Trophoblast cell (in vitro differentiated cells and primary cell): ENCODE data around the gene SKIC2.

Experiments
- DNase-seq, 2 donors: peaks; one replicate each; pipeline ENCODE4 v3.0.0-alpha.2; 2016
- H2AFZ ChIP-seq: 2 replicates; pipeline ENCODE4 v1.6.1; 2013; ENCODE audit warnings: low read length, moderate library complexity, mild to moderate bottlenecking; ENCODE audit not compliant: insufficient read depth, poor library complexity
- H2AK5ac ChIP-seq: 2 replicates; pipeline ENCODE4 v1.6.1; 2013; ENCODE audit warnings: mild to moderate bottlenecking, low read length
- H2BK120ac ChIP-seq: 2 replicates; pipeline ENCODE4 v1.6.1; 2013; ENCODE audit warnings: low read length, mild to moderate bottlenecking, moderate library complexity; ENCODE audit not compliant: insufficient read depth, poor library complexity
- H2BK12ac ChIP-seq: 2 replicates; pipeline ENCODE4 v1.6.1; 2013; ENCODE audit warnings: mild to moderate bottlenecking, low read length, moderate library complexity
- H2BK5ac ChIP-seq: 2 replicates; pipeline ENCODE4 v1.6.1; 2013; ENCODE audit warnings: low read length, low read depth, moderate library complexity, mild to moderate bottlenecking; ENCODE audit not compliant: poor library complexity
- H3K14ac ChIP-seq: 2 replicates; pipeline ENCODE4 v1.6.1; 2013; ENCODE audit warnings: mild to moderate bottlenecking, low read length
- H3K18ac ChIP-seq: 2 replicates; pipeline ENCODE4 v1.6.1; 2013; ENCODE audit warnings: mild to moderate bottlenecking, low read length
- H3K23ac ChIP-seq: 2 replicates; pipeline ENCODE4 v1.6.1; 2013; ENCODE audit warnings: low read length
- H3K27ac ChIP-seq: 2 replicates; pipeline ENCODE4 v1.5.1; 2013; ENCODE audit warnings: low read depth, mild to moderate bottlenecking, inconsistent platforms, low read length, moderate library complexity
- H3K27me3 ChIP-seq: 2 replicates; pipeline ENCODE4 v1.6.1; 2013; ENCODE audit warnings: inconsistent platforms, mild to moderate bottlenecking, low read length, moderate library complexity; ENCODE audit not compliant: insufficient read depth
- H3K36me3 ChIP-seq, 2 experiments: 1 replicate in 1 of 2; 2 replicates in 1 of 2; pipeline ENCODE4 v1.6.1; 2013; ENCODE audit warnings: low read length in 2 of 2, mild to moderate bottlenecking in 2 of 2, moderate library complexity in 1 of 2; ENCODE audit not compliant: insufficient read depth in 2 of 2, control insufficient read depth in 1 of 2
- H3K4ac ChIP-seq: 2 replicates; pipeline ENCODE4 v1.6.1; 2013; ENCODE audit warnings: low read depth, mild to moderate bottlenecking, low read length, moderate library complexity
- H3K4me1 ChIP-seq, 2 experiments: 1 replicate in 1 of 2; 2 replicates in 1 of 2; pipeline ENCODE4 v1.6.1; 2013; ENCODE audit warnings: low read length in 2 of 2, mild to moderate bottlenecking in 2 of 2, moderate library complexity in 1 of 2; ENCODE audit not compliant: insufficient read depth in 2 of 2, control insufficient read depth in 1 of 2
- H3K4me2 ChIP-seq: 2 replicates; pipeline ENCODE4 v1.6.1; 2013; ENCODE audit warnings: inconsistent platforms, mild to moderate bottlenecking, low read length, moderate library complexity
- H3K4me3 ChIP-seq: 2 replicates; pipeline ENCODE4 v1.5.1; 2013; ENCODE audit warnings: mild to moderate bottlenecking, low read depth, low read length, inconsistent platforms
- H3K79me1 ChIP-seq: one replicate; pipeline ENCODE4 v1.6.1; 2013; ENCODE audit warnings: low read length
- H3K79me2 ChIP-seq: 2 replicates; pipeline ENCODE4 v1.6.1; 2013; ENCODE audit warnings: low read length, mild to moderate bottlenecking; ENCODE audit not compliant: control insufficient read depth, insufficient read depth, poor library complexity
- H3K9ac ChIP-seq: 2 replicates; pipeline ENCODE4 v1.6.1; 2013; ENCODE audit warnings: mild to moderate bottlenecking, low read length
- H3K9me3 ChIP-seq: 2 replicates; pipeline ENCODE4 v1.6.1; 2013; ENCODE audit warnings: low read depth, mild to moderate bottlenecking, control low read depth, inconsistent platforms, low read length; ENCODE audit not compliant: insufficient read depth
- H4K12ac ChIP-seq: 2 replicates; pipeline ENCODE4 v1.6.1; 2013; ENCODE audit warnings: low read depth, mild to moderate bottlenecking, low read length, moderate library complexity
- H4K8ac ChIP-seq: 2 replicates; pipeline ENCODE4 v1.6.1; 2013; ENCODE audit warnings: low read depth, mild to moderate bottlenecking, low read length, moderate library complexity
- H4K91ac ChIP-seq: one replicate; pipeline ENCODE4 v1.6.1; 2013; ENCODE audit warnings: low read depth, mild to moderate bottlenecking, low read length, moderate library complexity
- WGBS: extraction: QIAGEN DNeasy Blood & Tissue Kit; methylation state at CpG from one replicate; pipeline ENCODE4 v1.1.7; 2013; ENCODE audit warnings: missing lambda C conversion rate; ENCODE audit not compliant: insufficient read length, insufficient coverage; ENCODE audit errors: extremely low coverage; 5-methylcytosine and 5-hydroxymethylcytosine counted together

SKIC2 gene

GRCh38 chr6:31935823-31936222 lies 23.2 kb upstream of the SKIC2 start:
- Histone ChIP-seq H2AFZ (no peak overlapping the region), H4K12ac (no peak overlapping the region), H3K9ac (no peak overlapping the region), H4K8ac (no peak overlapping the region), H2BK5ac (no peak overlapping the region), H3K23ac (no peak overlapping the region), H3K9me3 (no peaks in the 10 kb centered on the region), H3K36me3 (no peaks in the 10 kb centered on the region), H3K79me1 (no peaks in the 10 kb centered on the region), H2BK12ac (no peak overlapping the region), H3K79me2 (no peaks in the 10 kb centered on the region), H2BK120ac (no peak overlapping the region), H3K14ac (no peak overlapping the region), H3K4me3 (no peak overlapping the region), H3K4ac (no peak overlapping the region), H2AK5ac (no peak overlapping the region), H3K27ac (no peak overlapping the region), H3K4me1 (no peaks in the 10 kb centered on the region), H3K18ac (no peak overlapping the region), H4K91ac (no peak overlapping the region), H3K4me2 (no peak overlapping the region), H3K27me3 (no peaks in the 10 kb centered on the region)
- DNase-seq: no peak
- WGBS: no CpG with 5 or more reads among the region's 9 CpGs

- Histone ChIP-seq H3K79me2 (no peaks in the 10 kb centered on the region), H2BK5ac (no peak overlapping the region), H2BK12ac (no peak overlapping the region), H2BK120ac (no peak overlapping the region), H4K12ac (no peak overlapping the region), H3K14ac (no peak overlapping the region), H2AK5ac (no peak overlapping the region), H3K18ac (no peak overlapping the region), H3K4me3 (no peak overlapping the region), H3K4me1 (no peaks in the 10 kb centered on the region), H3K79me1 (no peaks in the 10 kb centered on the region), H3K36me3 (no peaks in the 10 kb centered on the region), H3K9ac (no peak overlapping the region), H3K27ac (no peak overlapping the region), H4K91ac (no peak overlapping the region), H3K23ac (no peak overlapping the region), H2AFZ (no peak overlapping the region), H3K4ac (no peak overlapping the region), H4K8ac (no peak overlapping the region), H3K9me3 (peaks cover 7% of the 10 kb centered on the region), H3K4me2 (no peak overlapping the region), H3K27me3 (no peaks in the 10 kb centered on the region)
- no peak for DNase-seq
- WGBS: no CpG with 5 or more reads among the region's 6 CpGs
These were observed 18.7 kb upstream of the SKIC2 start for GRCh38 chr6:31940256-31940664.

GRCh38 chr6:31943742-31944141 lies 15.2 kb upstream of the SKIC2 start:
- Histone ChIP-seq H3K27ac (no peak overlapping the region), H3K4me2 (no peak overlapping the region)
- WGBS: no CpG with 5 or more reads among the region's 3 CpGs

GRCh38 chr6:31945154-31945506 lies 13.8 kb upstream of the SKIC2 start:
- Histone ChIP-seq H3K4me2 (no peak overlapping the region), H3K9me3 (peaks cover 8% of the 10 kb centered on the region), H3K23ac (no peak overlapping the region), H3K79me1 (peaks cover 4% of the 10 kb centered on the region), H3K4ac (no peak overlapping the region), H3K79me2 (no peaks in the 10 kb centered on the region), H2BK5ac (no peak overlapping the region), H3K4me3 (no peak overlapping the region), H3K27me3 (no peaks in the 10 kb centered on the region), H3K18ac (no peak overlapping the region), H3K9ac (no peak overlapping the region), H2AK5ac (no peak overlapping the region), H4K12ac (no peak overlapping the region), H4K91ac (no peak overlapping the region), H4K8ac (no peak overlapping the region), H2AFZ (no peak overlapping the region), H3K14ac (no peak overlapping the region), H2BK12ac (no peak overlapping the region), H3K36me3 (peaks cover 0 to under 1% of the 10 kb centered on the region in 2 experiments), H3K27ac (no peak overlapping the region), H3K4me1 (peaks cover 0 to 2% of the 10 kb centered on the region in 2 experiments), H2BK120ac (no peak overlapping the region)
- DNase-seq: no peak
- WGBS: no CpG with 5 or more reads among the region's 9 CpGs

More at GRCh38 chr6:31943742-31944141, 15.2 kb upstream of the SKIC2 start:
- H3K23ac ChIP-seq: no peak overlapping the region
- no peak overlapping the region for H2BK120ac ChIP-seq
- H3K79me1 ChIP-seq: peaks cover 4% of the 10 kb centered on the region
- peaks cover 8% of the 10 kb centered on the region for H3K9me3 ChIP-seq
- H2AK5ac ChIP-seq: no peak overlapping the region
- no peak overlapping the region for H2BK5ac ChIP-seq
- H3K27me3 ChIP-seq: no peaks in the 10 kb centered on the region
- H3K36me3 ChIP-seq: no peaks in the 10 kb centered on the region
- H3K79me2 ChIP-seq: no peaks in the 10 kb centered on the region
- no peak overlapping the region for H3K18ac ChIP-seq
- no peak overlapping the region for H3K4ac ChIP-seq
- H4K8ac ChIP-seq: no peak overlapping the region
- H4K91ac ChIP-seq: no peak overlapping the region
- peaks cover 0 to 2% of the 10 kb centered on the region in 2 experiments for H3K4me1 ChIP-seq
- H4K12ac ChIP-seq: no peak overlapping the region
- no peak for DNase-seq
- H3K14ac ChIP-seq: no peak overlapping the region
- no peak overlapping the region for H2BK12ac ChIP-seq
- H3K9ac ChIP-seq: no peak overlapping the region
- no peak overlapping the region for H3K4me3 ChIP-seq
- H2AFZ ChIP-seq: no peak overlapping the region
